Measurements from ENCODE around the gene NOA1.
"Not testable (repeated sequence)": the region's sequence is repeated elsewhere in the genome, so short reads cannot be mapped to it uniquely, and the experiment has no call there.

The NOA1 gene

DNA sequence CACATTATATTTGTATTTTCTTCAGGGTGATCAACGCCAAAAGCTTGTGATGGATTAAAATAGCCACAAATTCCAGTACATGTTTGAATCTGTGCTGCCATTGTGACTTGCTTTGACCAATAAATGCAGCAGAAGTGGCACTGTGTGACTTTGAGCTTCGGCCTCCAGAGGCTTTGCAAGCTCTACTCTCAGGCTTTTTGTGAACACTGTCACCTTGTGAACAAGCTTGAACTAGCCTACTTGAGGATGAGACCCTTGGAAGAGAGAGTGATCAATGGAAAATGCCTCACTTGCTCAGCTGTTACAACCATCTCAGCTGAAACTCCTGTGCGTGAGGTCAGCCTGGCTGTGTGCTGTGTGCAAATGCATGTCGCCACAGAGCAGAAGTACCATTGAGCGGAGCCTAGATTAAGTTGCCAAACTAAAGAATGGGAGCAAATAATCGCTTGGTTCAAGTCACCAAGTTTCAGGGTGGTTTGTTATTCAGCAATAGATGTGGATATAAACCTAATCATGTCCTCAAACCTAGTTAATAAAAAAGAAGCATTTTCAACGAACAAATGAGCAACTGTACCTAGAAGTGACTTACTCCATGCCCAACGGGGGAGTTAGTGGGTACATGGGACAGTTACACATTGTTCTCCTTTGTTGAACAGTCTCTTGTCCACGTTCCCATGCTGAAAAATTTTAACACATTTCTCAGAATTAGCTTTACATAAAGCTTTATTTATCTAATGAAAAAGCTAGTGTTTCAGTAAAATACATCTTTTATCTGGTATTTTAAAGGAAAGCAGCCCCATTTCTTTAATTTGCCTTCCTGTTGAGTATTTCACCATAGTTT is 23.5 kb downstream of the NOA1 start:
- DNase-seq, result no peak

GRCh38 chr4:56941403-56941802 is 36.0 kb downstream of the NOA1 start:
- no peak for DNase-seq

DNA sequence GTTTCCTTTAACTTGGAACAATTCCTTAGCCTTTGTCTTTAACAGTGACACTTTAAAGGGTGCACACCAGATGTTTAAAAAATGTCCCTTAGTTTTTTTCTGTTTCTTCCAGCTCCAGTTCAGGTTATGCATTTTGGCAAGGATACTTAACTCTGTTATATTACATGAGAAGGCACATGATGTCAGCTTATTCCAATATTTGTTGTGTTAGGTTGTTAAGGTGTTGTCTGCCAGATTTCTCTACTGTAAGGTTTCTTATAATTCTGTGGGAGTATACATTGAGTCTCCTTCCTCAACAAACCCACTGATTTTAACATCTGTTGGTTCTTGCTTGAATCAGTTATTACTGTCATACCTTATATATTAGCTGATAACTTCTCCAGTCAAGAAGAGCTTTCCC is 36.4 kb downstream of the NOA1 start:
- no peak for DNase-seq

DNA sequence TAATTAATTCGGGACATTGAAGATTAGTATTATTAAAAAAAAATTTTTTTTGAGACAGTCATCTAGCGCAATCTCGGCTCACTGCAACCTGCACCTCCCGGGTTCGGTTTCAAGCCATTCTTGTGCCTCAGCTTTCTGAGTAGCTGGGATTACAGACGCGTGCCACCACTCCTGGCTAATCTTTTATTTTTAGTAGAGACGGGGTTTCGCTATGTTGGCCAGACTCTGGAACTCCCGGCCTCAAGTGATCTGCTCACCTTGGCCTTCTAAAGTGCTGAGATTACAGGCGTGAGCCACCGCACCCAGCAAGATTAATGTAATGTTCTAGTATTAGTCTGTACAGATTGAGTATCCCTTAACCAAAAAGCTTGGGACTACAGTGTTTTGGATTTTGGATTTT is 37.0 kb downstream of the NOA1 start:
- no peak for DNase-seq

GRCh38 chr4:56939826-56940225 is 37.6 kb downstream of the NOA1 start:
- not testable (repeated sequence) for DNase-seq

DNA sequence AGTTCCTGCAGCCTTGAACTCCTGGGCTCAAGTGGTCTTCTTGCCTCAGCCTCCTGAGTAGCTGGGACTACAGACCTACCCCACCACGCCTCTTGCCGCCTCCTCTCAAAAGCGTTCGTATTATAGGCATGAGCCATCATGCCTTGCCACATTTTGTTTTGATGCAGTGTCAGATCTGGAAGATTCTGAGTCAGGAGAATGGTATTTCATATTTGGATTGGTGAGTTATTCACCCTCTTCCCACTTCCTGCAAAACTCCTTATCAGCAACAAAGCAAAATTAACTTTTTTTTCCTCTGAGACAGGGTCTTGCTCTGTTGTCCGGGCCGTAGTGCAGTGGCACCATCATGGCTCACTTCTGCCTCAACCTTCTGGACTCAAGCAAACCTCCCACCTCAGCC is 40.1 kb downstream of the NOA1 start:
- no peak for DNase-seq

DNA sequence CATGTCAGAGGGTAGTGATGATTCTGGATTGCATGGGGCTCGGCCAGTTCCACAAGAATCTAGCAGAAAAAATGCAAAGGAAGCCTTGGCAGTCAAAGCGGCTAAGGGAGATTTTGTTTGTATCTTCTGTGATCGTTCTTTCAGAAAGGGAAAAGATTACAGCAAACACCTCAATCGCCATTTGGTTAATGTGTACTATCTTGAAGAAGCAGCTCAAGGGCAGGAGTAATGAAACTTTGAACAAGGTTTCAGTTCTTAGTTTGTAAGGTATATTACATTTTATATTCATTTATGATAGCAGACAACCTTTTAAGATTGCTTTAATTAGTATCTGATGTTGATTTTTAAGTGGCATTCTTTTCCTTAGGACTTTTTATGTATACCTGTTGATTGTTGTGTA is 45.5 kb downstream of the NOA1 start:
- DNase-seq, result no peak

DNA sequence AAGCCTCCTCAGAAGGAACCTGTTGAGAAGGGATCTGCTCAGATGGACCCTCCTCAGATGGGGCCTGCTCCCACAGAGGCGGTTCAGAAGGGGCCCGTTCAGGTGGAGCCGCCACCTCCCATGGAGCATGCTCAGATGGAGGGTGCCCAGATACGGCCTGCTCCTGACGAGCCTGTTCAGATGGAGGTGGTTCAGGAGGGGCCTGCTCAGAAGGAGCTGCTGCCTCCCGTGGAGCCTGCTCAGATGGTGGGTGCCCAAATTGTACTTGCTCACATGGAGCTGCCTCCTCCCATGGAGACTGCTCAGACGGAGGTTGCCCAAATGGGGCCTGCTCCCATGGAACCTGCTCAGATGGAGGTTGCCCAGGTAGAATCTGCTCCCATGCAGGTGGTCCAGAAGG is 46.8 kb downstream of the NOA1 start:
- DNase-seq, result no peak

DNA sequence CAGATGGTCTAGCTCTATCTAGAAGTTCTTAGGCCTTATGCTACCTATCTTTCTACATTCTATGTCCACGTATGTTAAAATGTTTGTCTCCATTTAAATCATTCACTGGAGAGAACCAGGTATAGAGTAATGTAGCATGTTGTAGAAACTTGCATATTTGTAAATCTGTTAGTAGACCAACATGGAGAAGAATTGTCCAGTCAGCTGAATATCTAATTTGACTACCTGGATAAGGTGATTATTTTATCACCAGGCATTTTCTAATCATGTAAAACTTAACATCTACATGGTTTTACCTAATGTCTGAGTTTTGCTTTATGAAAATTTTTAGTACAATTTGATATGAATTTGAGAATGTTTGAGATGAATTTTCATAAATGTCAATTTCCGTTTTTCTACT is 50.2 kb downstream of the NOA1 start:
- no peak for DNase-seq

GRCh38 chr4:56914977-56915376 is 62.4 kb downstream of the NOA1 start:
- DNase-seq, result not testable (repeated sequence)

DNA sequence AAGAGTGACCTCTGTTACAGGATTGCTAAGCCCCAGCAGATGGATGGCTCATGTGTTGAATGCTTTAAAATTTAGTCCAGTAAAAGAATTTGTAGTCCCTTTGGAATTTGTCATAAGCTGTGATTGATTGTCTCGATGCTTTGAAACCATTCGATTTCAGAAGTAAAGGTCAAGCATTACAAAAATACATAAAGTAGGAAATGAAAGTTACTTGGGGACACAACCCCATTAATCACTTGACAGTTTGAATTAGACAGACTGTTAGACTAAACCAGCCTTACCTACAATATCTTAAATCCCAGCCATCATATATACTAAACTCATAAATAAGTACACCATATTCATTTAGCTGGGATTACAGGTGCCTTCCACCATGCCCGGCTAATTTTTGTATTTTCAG is 63.1 kb downstream of the NOA1 start:
- no peak for DNase-seq
